ENCODE measurements around the gene BICC1.

- TF ChIP-seq CTCF (conservative IDR thresholded peaks at IDR 0.05; ENCODE audit: low read length), result no peak
- TF ChIP-seq EZH2phosphoT487 (IDR thresholded peaks at IDR 0.05; ENCODE audit: borderline replicate concordance), result no peak
Observed at GRCh38 chr10:58557714-58558113, 45.0 kb downstream of the BICC1 start.
